ENCODE results near the gene MSGN1.

MSGN1 gene

GRCh38 chr2:17798338-17798737, 17.9 kb upstream of the MSGN1 start:
- no peak overlapping the region for H3K4me2 ChIP-seq (ENCODE audit: low read depth, low read length, poor library complexity, severe bottlenecking)
- H3K9me3 ChIP-seq (ENCODE audit: insufficient read depth, low read depth, low read length): no peaks in the 10 kb centered on the region
- H3K36me3 ChIP-seq (ENCODE audit: insufficient read depth, low read length): no peaks in the 10 kb centered on the region
- no peak overlapping the region for H3K9ac ChIP-seq (ENCODE audit: low read depth, low read length, poor library complexity, severe bottlenecking)
- H3K9me2 ChIP-seq (replicated peaks; ENCODE audit: low read depth, low read length): no peaks in the 10 kb centered on the region
- H2AFZ ChIP-seq (ENCODE audit: low read length): no peak overlapping the region
- no peaks in the 10 kb centered on the region for H3K79me2 ChIP-seq (ENCODE audit: insufficient read depth, low read length)
- no peak for TF ChIP-seq EZH2phosphoT487 (IDR thresholded peaks at IDR 0.05; ENCODE audit: borderline replicate concordance)
- TF ChIP-seq, protein P1, sequence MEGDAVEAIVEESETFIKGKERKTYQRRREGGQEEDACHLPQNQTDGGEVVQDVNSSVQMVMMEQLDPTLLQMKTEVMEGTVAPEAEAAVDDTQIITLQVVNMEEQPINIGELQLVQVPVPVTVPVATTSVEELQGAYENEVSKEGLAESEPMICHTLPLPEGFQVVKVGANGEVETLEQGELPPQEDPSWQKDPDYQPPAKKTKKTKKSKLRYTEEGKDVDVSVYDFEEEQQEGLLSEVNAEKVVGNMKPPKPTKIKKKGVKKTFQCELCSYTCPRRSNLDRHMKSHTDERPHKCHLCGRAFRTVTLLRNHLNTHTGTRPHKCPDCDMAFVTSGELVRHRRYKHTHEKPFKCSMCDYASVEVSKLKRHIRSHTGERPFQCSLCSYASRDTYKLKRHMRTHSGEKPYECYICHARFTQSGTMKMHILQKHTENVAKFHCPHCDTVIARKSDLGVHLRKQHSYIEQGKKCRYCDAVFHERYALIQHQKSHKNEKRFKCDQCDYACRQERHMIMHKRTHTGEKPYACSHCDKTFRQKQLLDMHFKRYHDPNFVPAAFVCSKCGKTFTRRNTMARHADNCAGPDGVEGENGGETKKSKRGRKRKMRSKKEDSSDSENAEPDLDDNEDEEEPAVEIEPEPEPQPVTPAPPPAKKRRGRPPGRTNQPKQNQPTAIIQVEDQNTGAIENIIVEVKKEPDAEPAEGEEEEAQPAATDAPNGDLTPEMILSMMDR (conservative IDR thresholded peaks at IDR 0.05; ENCODE audit: low read length): no peak
- H3K4me1 ChIP-seq (ENCODE audit: insufficient read depth, low read length, poor library complexity, severe bottlenecking): peaks cover 13% of the 10 kb centered on the region
- H4K20me1 ChIP-seq (ENCODE audit: insufficient read depth, low read length, poor library complexity, severe bottlenecking): no peaks in the 10 kb centered on the region
- peaks cover 30% of the 10 kb centered on the region for H3K27me3 ChIP-seq (ENCODE audit: insufficient read depth, low read length, poor library complexity, severe bottlenecking)
- no peak overlapping the region for H3K4me3 ChIP-seq (ENCODE audit: low read length, poor library complexity, severe bottlenecking)
- H3F3A ChIP-seq (ENCODE audit: low read depth): 0 out of 2 replicates have a peak, but pooled peaks cover 2% of the 10 kb centered on the region

- H4K20me1 ChIP-seq (ENCODE audit: insufficient read depth, low read length, poor library complexity, severe bottlenecking): no peaks in the 10 kb centered on the region
- peaks cover 13% of the 10 kb centered on the region for H3K4me1 ChIP-seq (ENCODE audit: insufficient read depth, low read length, poor library complexity, severe bottlenecking)
- no peak overlapping the region for H2AFZ ChIP-seq (ENCODE audit: low read length)
- no peaks in the 10 kb centered on the region for H3F3A ChIP-seq (ENCODE audit: low read depth)
- H3K9me2 ChIP-seq (replicated peaks; ENCODE audit: low read depth, low read length): no peaks in the 10 kb centered on the region
- no peaks in the 10 kb centered on the region for H3K79me2 ChIP-seq (ENCODE audit: insufficient read depth, low read length)
- no peak overlapping the region for H3K4me2 ChIP-seq (ENCODE audit: low read depth, low read length, poor library complexity, severe bottlenecking)
- H3K9ac ChIP-seq (ENCODE audit: low read depth, low read length, poor library complexity, severe bottlenecking): no peak overlapping the region
- no peak overlapping the region for H3K4me3 ChIP-seq (ENCODE audit: low read length, poor library complexity, severe bottlenecking)
- TF ChIP-seq, protein P1 (conservative IDR thresholded peaks at IDR 0.05; ENCODE audit: low read length): no peak
- TF ChIP-seq EZH2phosphoT487 (IDR thresholded peaks at IDR 0.05; ENCODE audit: borderline replicate concordance): no peak
- H3K27me3 ChIP-seq (ENCODE audit: insufficient read depth, low read length, poor library complexity, severe bottlenecking): peaks cover 28% of the 10 kb centered on the region
- H3K36me3 ChIP-seq (ENCODE audit: insufficient read depth, low read length): no peaks in the 10 kb centered on the region
- no peaks in the 10 kb centered on the region for H3K9me3 ChIP-seq (ENCODE audit: insufficient read depth, low read depth, low read length)
These were observed 16.7 kb upstream of the MSGN1 start for GRCh38 chr2:17799301-17800120.

- Histone ChIP-seq H3K9ac (ENCODE audit: low read depth, low read length, poor library complexity, severe bottlenecking) (no peak overlapping the region), H3F3A (ENCODE audit: low read depth) (no peaks in the 10 kb centered on the region), H4K20me1 (ENCODE audit: insufficient read depth, low read length, poor library complexity, severe bottlenecking) (no peaks in the 10 kb centered on the region), H3K4me2 (ENCODE audit: low read depth, low read length, poor library complexity, severe bottlenecking) (no peak overlapping the region), H2AFZ (ENCODE audit: low read length) (no peak overlapping the region), H3K9me3 (ENCODE audit: insufficient read depth, low read depth, low read length) (no peaks in the 10 kb centered on the region), H3K4me3 (ENCODE audit: low read length, poor library complexity, severe bottlenecking) (no peak overlapping the region), H3K9me2 (replicated peaks; ENCODE audit: low read depth, low read length) (no peaks in the 10 kb centered on the region), H3K79me2 (ENCODE audit: insufficient read depth, low read length) (no peaks in the 10 kb centered on the region), H3K27me3 (ENCODE audit: insufficient read depth, low read length, poor library complexity, severe bottlenecking) (peaks cover 21% of the 10 kb centered on the region), H3K4me1 (ENCODE audit: insufficient read depth, low read length, poor library complexity, severe bottlenecking) (peaks cover 13% of the 10 kb centered on the region), H3K36me3 (ENCODE audit: insufficient read depth, low read length) (no peaks in the 10 kb centered on the region)
- no peak for TF ChIP-seq EZH2phosphoT487 (IDR thresholded peaks at IDR 0.05; ENCODE audit: borderline replicate concordance)
- TF ChIP-seq, protein P1 (conservative IDR thresholded peaks at IDR 0.05; ENCODE audit: low read length): no peak
These were observed 16.0 kb upstream of the MSGN1 start for GRCh38 chr2:17800219-17800618.
